HepG2 (cell line): ENCODE measurements around the gene KCNQ1OT1. TPM values are rescaled to one million over a fixed set of nuclear protein-coding genes. Genes with fewer than 3 reads are reported as not detected.

Experiments
- EZH2 ChIP-seq: conservative IDR thresholded peaks from 2 replicates; pipeline ENCODE4 v1.6.1; 2012; ENCODE audit warnings: mild to moderate bottlenecking, low read depth, low read length, moderate library complexity
- HMGA1 ChIP-seq: sonication (generic); formaldehyde crosslinking; conservative IDR thresholded peaks from 2 replicates; pipeline ENCODE4 v1.4.0; 2020; ENCODE audit warnings: missing genetic modification reagents
- NBN ChIP-seq: fragments of 450-650 bp; conservative IDR thresholded peaks from 2 replicates; pipeline ENCODE4 v1.6.1; 2017
- SMARCC2 ChIP-seq: fragments of 450-650 bp; IDR thresholded peaks from 2 replicates; pipeline ENCODE4 v1.6.1; 2017; ENCODE audit warnings: antibody characterized with exemption, mild to moderate bottlenecking
- STAT5B ChIP-seq: sonication (generic); formaldehyde crosslinking; IDR thresholded peaks from 2 replicates; pipeline ENCODE4 v1.4.0; 2020; ENCODE audit warnings: missing genetic modification reagents
- YEATS2 ChIP-seq: sonication (generic); formaldehyde crosslinking; IDR thresholded peaks from 2 replicates; pipeline ENCODE4 v1.4.0; 2020; ENCODE audit warnings: missing genetic modification reagents, borderline replicate concordance
- ZNF292 ChIP-seq: sonication (generic); formaldehyde crosslinking; IDR thresholded peaks from 2 replicates; pipeline ENCODE4 v1.8.1; 2022; ENCODE audit warnings: mild to moderate bottlenecking, low read depth, missing genetic modification reagents, borderline replicate concordance
- ZNF562 ChIP-seq: sonication (generic); formaldehyde crosslinking; IDR thresholded peaks from 2 replicates; pipeline ENCODE4 v1.8.0; 2022; ENCODE audit warnings: missing genetic modification reagents, borderline replicate concordance
- polyA plus RNA-seq, 8 experiments: library from polyadenylated mRNA; depleted of rRNA in 3 of 8; stranded (reverse) in 7 of 8; unstranded in 1 of 8; fragments of >200 nt; fragmentation: Illumina TruSeq in 4 of 8; extraction: Trizol in 4 of 8; gene quantifications; 2 replicates each; pipeline versions ENCODE4 v1.2.1 to v1.2.3, GENCODE V29; 2011 to 2016; ENCODE audit warnings: low read depth in 4 of 8, missing spikeins in 1 of 8, mixed read lengths in 1 of 8; ENCODE audit not compliant: insufficient read depth in 1 of 8
- total RNA-seq, 5 experiments: library from RNA; depleted of rRNA; stranded (reverse); fragments of >200 nt; fragmentation: Illumina TruSeq; extraction: Trizol; gene quantifications; 2 replicates each; pipeline ENCODE4 v1.2.3, GENCODE V29; 2016; ENCODE audit warnings: low read depth in 1 of 5
- TF ChIP-seq, protein P1 (sequence below), 2 experiments: sonication (generic) in 1 of 2; formaldehyde crosslinking in 1 of 2; IDR thresholded peaks; 2 replicates each; pipeline versions ENCODE4 v1.6.1 to v1.9.0; 2014 to 2022; ENCODE audit warnings: antibody characterized with exemption in 1 of 2, borderline replicate concordance in 1 of 2, inconsistent platforms in 1 of 2, low read depth in 1 of 2, missing genetic modification reagents in 1 of 2

KCNQ1OT1 gene
- total and polyA plus RNA-seq, 2 of the 13 experiments (the other 11 are each of a cell fraction or from before 2014, with no cell fraction given) = 1.3 to 18.9 TPM

DNA sequence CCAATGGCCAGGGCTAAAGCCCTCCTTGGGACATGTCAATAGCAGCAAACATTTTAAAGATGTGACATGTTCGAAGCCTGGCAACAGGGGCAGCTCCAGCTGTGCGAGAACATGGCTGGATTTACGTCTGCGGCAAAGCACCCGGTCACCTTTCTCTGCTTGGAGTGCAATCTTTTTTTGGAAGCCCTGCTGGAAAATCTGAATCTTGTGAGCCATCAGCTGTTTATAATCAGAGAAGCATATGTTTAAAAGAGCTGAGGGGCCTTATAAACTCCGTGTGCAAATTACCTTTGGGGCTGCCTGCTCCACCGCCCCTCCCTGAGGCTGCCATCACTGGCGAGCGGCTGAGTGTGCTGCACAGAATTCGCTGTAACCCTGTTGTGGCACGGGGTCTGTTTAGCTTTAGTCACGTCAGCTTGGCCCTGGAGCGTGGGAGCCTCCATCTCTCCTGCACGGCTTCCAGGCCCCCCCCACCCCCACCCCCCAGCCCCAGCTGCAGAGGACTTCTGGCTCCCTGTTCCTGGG, 9.0 kb upstream of the KCNQ1OT1 start (continued):
- TF ChIP-seq SMARCC2 (no peak), ZNF562 (CRISPR knock-in tag) (no peak), HMGA1 (CRISPR knock-in tag) (no peak), STAT5B (no peak), ZNF292 (CRISPR knock-in tag) (no peak), YEATS2 (no peak), NBN (no peak), EZH2 (no peak)
- TF ChIP-seq, protein P1, sequence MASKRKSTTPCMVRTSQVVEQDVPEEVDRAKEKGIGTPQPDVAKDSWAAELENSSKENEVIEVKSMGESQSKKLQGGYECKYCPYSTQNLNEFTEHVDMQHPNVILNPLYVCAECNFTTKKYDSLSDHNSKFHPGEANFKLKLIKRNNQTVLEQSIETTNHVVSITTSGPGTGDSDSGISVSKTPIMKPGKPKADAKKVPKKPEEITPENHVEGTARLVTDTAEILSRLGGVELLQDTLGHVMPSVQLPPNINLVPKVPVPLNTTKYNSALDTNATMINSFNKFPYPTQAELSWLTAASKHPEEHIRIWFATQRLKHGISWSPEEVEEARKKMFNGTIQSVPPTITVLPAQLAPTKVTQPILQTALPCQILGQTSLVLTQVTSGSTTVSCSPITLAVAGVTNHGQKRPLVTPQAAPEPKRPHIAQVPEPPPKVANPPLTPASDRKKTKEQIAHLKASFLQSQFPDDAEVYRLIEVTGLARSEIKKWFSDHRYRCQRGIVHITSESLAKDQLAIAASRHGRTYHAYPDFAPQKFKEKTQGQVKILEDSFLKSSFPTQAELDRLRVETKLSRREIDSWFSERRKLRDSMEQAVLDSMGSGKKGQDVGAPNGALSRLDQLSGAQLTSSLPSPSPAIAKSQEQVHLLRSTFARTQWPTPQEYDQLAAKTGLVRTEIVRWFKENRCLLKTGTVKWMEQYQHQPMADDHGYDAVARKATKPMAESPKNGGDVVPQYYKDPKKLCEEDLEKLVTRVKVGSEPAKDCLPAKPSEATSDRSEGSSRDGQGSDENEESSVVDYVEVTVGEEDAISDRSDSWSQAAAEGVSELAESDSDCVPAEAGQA (IDR thresholded peaks at IDR 0.05; ENCODE audit: low read depth) = no peak
- TF ChIP-seq, protein P1 (CRISPR knock-in tag; IDR thresholded peaks at IDR 0.05; ENCODE audit: borderline replicate concordance) = no peak
